Endometrial microvascular endothelial cells (primary cell): ENCODE results near the gene ZWINT. TPM values are rescaled to one million over a fixed set of nuclear protein-coding genes. Genes with fewer than 3 reads are reported as not detected.

Experiments
- in situ Hi-C: cut with HindIII; loops from 2 replicates; pipeline ENCODE4 v1.10.0; 2017; ENCODE audit warnings: low sequenced_read_pairs, low pct_unique_long_range_greater_than_20kb; ENCODE audit errors: inconsistent ontology term
- total RNA-seq: library from RNA; depleted of rRNA; stranded (reverse); fragments of >200 nt; gene quantifications from one replicate; pipeline ENCODE4 v1.2.3, GENCODE V29; 2015; ENCODE audit errors: inconsistent ontology term

Gene ZWINT
- total RNA-seq = 81.7 TPM

GRCh38 chr10:56360967-56361612 is at the start of gene ZWINT:
ZWINT (minus strand) TSS chr10:56361259; CDS start chr10:56361236, 23 bp downstream.
- in situ Hi-C loops = no loop called here

GRCh38 chr10:56383806-56384205 is 22.7 kb upstream of the ZWINT start:
- in situ Hi-C loops = no loop called here

DNA sequence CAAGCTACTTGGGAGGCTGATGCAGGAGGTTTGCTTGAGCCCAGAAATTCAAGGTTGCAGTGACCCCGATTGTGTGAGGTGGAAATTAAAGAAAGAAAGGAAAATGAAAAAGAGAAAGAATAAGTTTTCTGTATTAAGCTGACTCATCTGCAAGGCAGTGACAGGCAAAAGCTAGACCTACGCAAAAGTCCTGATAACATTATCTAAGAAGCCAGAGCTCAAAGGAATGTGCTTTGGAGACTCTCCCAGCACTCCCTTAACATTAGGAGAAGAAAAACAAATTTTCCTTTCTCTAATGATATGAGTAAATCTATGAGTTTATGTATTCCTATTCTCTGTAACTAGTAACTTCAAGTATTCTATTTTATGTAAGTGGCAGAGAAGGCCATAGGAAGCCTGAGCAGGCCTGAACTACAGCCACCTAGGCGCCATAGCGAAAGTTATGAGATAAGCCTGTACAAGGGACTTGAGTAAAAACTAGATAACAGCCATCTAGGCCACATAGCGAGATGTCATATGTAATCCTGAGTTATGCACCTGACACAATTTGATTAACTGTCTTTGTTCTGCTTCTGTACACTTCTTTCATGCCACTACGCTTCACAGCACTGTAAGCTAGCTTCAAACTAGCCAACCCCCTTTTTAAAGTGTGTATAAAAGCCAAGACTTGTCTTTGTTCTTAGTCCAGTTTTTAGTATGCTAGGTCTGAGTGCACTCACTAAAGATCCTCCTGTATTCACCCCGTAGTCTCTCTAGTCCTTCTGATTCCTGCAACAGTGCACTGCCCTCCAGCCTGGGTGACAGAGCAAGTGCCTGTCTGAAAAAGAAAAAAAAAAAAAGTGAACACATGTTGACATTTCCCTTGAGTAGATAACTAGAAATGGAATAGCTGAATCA is 9.4 kb upstream of the ZWINT start:
- in situ Hi-C loops = no loop called here

GRCh38 chr10:56360583-56360966 is 484 bp downstream of the ZWINT start:
- in situ Hi-C loops = no loop called here

- in situ Hi-C loops = no loop called here
Measured at GRCh38 chr10:56359837-56360236, 1.2 kb downstream of the ZWINT start.

- in situ Hi-C loops = no loop called here
Measured at GRCh38 chr10:56357018-56357417, 4.0 kb downstream of the ZWINT start.

- in situ Hi-C loops = no loop called here
Measured at GRCh38 chr10:56351909-56352630, 9.0 kb downstream of the ZWINT start.

GRCh38 chr10:56349611-56350010 is 11.4 kb downstream of the ZWINT start:
- in situ Hi-C loops = no loop called here

DNA sequence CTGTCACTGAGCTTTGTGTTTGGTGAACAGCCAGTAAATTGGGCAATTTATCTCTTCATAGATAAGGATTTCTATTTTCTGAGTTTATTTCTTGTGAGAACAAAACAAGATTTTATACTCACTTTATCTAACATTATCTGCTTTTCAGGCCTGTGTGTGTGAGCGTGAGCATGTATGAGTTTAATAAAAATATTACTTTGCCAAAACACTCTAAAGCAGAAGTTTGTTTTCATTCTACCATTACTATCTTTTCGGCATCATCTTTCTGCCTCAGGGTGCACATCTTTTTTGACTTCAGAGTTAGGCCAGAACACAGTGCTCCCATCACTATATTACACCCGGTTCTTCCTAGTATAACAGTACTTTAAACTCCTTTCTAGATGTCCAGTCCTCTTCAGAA is 13.0 kb downstream of the ZWINT start:
- in situ Hi-C loops = no loop called here

GRCh38 chr10:56346845-56347415 is 14.1 kb downstream of the ZWINT start:
- in situ Hi-C loops = no loop called here

DNA sequence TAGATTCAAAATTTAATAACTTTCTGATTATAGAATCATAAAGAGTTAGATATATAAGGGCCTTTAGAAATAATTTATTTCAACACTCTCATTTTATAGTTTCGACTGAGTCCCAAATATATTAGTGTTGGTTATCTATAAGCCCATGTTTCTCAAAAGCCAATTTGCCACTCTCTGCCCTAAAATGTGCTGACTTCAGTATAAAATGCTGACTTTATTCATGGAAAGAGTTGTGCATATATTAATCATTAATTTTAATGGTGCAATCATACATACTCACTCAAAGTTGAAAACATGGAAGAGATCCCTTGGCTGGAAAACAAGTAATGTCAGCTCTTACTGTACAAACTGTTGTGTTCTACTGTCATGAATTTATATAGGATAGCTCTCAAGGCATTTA is 19.4 kb downstream of the ZWINT start:
- in situ Hi-C loops = no loop called here

GRCh38 chr10:56329961-56330360 is 31.1 kb downstream of the ZWINT start:
- in situ Hi-C loops = no loop called here

GRCh38 chr10:56327118-56327517 is 33.9 kb downstream of the ZWINT start:
- in situ Hi-C loops = no loop called here

DNA sequence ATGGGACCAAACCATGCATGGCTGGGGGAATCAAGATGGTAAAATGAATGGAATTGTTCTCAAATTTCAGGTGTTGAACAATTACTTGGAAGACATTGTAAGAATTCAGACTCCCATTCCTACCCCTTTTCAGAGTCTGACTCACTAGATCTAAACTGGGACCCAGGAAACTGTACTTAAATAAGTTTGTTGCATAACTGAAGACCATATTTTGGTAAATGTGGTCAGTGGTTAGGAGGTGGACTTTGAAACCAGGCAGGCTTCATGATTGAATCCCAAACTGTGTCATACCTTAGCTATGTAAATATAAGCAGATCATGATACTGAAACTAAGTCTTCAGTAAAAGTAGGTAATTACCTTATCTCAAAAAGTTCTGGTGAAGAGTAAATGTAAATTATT is 41.7 kb downstream of the ZWINT start:
- in situ Hi-C loops = no loop called here

DNA sequence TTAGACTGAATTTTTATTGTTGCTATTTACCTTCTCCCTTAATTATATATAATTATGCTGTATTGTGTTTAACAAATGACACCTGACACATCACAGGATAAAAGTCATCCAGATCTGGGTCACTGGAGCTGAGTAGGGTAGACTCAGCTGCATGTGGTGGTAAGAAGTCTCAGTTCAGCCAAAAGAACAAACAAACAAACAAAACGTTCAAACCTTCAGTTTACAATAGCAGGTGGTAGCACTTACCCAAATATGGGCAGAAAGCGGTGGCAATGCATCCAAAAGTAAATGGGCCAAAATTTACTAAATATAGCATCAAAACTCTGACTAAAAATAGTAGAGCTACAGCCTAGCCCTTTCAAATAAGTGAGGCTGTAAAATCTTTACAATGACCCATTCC is 42.2 kb downstream of the ZWINT start:
- in situ Hi-C loops = no loop called here

DNA sequence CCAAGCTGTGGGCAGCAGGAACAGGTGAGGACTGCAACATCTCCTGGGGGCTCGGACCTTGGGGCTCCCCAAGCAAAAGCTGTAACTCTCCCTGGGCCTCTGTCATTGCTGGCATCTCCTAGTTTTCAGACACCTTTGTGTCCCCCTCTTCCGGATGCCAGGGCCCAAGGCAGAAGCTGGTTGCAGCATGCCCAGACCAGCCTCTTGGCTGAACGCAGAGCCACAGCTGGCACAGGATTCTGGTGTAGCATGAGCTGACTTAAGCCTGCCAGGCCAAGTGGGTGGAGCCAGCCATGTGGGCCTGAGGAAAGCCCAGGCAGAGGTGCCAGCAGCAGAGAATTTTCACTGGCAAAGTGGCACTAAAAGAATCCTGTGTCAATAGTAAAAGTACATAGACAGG is 43.5 kb downstream of the ZWINT start:
- in situ Hi-C loops = no loop called here

DNA sequence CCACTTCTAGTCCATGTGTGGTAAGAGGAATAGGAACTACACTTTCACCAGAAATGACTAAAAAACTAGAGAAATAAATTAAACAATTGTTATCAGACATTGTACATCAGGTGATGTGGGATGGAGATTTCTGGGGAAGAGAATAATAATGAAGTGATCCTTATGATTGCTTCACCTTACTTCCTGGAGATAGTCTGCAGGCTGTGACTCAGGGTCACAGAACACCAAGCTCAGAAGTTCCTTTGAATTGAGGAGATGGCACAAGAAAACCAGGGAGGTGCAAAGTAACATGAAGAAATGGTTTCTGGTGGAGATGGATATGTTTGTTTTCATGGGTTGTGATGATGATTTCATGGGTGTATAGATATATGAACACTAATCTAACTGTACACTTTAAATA is 44.5 kb downstream of the ZWINT start:
- in situ Hi-C loops = no loop called here
